Measurements from ENCODE around the gene ADAM11.

DNA sequence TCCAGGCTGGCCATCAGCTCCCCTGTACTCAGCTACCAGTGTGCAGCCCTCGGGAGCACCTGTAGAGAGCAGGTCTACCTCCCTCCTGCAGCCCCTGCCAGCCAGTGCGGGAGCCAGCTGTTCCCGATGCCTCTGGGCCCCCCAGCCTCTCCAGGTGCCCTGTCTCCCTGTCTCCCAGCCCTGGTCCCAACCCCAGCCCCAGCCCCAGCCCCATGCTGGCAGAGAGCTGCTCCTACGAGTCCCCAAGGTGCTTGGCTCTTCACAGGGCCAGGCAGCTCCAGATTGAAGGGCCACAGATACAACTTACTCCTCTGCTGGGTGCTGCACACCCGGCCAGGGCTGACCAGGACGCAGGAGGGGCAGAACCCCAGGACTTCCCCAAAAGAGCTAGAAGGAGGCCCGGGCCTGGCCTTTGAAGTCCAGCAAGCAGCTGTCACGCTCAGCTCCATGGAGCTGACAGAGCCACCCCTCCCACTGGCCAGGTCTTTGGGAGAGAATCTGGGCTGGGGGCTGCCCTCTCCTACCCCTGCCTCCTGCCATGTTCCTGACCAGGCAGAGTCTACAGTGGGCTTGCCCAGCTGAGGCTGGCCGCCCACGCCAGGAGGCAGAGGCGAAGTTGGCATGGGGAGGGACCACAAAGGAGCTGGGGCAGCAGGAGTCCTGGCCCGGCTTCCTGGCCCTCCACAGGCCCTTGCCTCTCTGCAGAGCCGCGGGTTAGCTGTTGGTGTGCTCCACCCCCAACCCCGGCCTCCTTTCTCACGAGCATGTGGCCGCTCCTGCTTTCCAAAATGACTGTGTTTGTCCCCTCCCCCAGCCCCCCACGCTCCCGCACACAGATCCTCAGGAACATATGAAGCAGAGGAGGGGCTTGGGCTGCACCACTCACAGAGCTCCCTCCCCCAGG, 9.5 kb upstream of the ADAM11 start:
- no peak for TF ChIP-seq POLR2A (IDR thresholded peaks at IDR 0.05)
- TF ChIP-seq, protein P1, sequence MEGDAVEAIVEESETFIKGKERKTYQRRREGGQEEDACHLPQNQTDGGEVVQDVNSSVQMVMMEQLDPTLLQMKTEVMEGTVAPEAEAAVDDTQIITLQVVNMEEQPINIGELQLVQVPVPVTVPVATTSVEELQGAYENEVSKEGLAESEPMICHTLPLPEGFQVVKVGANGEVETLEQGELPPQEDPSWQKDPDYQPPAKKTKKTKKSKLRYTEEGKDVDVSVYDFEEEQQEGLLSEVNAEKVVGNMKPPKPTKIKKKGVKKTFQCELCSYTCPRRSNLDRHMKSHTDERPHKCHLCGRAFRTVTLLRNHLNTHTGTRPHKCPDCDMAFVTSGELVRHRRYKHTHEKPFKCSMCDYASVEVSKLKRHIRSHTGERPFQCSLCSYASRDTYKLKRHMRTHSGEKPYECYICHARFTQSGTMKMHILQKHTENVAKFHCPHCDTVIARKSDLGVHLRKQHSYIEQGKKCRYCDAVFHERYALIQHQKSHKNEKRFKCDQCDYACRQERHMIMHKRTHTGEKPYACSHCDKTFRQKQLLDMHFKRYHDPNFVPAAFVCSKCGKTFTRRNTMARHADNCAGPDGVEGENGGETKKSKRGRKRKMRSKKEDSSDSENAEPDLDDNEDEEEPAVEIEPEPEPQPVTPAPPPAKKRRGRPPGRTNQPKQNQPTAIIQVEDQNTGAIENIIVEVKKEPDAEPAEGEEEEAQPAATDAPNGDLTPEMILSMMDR (IDR thresholded peaks at IDR 0.05): no peak

Measured in tibial nerve (tissue), 3 donors.